SK-N-SH (cell line): Measurements from ENCODE around the gene OTUD4. TPM values are rescaled to one million over a fixed set of nuclear protein-coding genes. Genes with fewer than 3 reads are reported as not detected.

ENCODE experiments used
- polyA plus RNA-seq, 3 experiments: library from polyadenylated mRNA; depleted of rRNA; stranded (reverse); fragments of >200 nt; gene quantifications; 2 replicates each; pipeline ENCODE4 v1.2.3, GENCODE V29; 2012
- small RNA-seq, 7 experiments: library from RNA; depleted of rRNA; stranded (forward); fragments of <200 nt; gene quantifications; one replicate each; pipeline ENCODE3, GENCODE V24; 2012

OTUD4 gene
- polyA plus RNA-seq, 1 of the 3 experiments (the other 2 are of a cell fraction) = 8.5 TPM

Small RNA genes lying within 50 kb of the gene (small RNA-seq; reads per million reads assigned to genes)
- 0 reads per million in 7 experiments for gene RF00019

Other genes starting within 250 kb of the OTUD4 start
- 19.1 and 24.3 TPM in 2 replicates for gene ANAPC10, start 82.4 kb downstream of the OTUD4 start, polyA plus RNA-seq (2012; rRNA removed)
- 48.3 and 51.8 TPM in 2 replicates for gene ABCE1, start 82.3 kb downstream of the OTUD4 start, polyA plus RNA-seq (2012; rRNA removed)